ENCODE measurements around the gene FHIT. TPM values are rescaled to one million over a fixed set of nuclear protein-coding genes. Genes with fewer than 3 reads are reported as not detected.
"Not testable (repeated sequence)": the region's sequence is repeated elsewhere in the genome, so short reads cannot be mapped to it uniquely, and the experiment has no call there.

Gene FHIT
- total RNA-seq, 4 donors from 2014 or later: 8.8 to 35.6 (median 12.6) TPM

GRCh38 chr3:61029194-61029593 lies 222.1 kb downstream of the FHIT start:
- DNase-seq (ENCODE audit: low spot score in 2 of 2): no peak
- 54% methylated on average over 5 of the region's 5 CpGs for WGBS
- H3K27me3 ChIP-seq: no peaks in the 10 kb centered on the region

DNA sequence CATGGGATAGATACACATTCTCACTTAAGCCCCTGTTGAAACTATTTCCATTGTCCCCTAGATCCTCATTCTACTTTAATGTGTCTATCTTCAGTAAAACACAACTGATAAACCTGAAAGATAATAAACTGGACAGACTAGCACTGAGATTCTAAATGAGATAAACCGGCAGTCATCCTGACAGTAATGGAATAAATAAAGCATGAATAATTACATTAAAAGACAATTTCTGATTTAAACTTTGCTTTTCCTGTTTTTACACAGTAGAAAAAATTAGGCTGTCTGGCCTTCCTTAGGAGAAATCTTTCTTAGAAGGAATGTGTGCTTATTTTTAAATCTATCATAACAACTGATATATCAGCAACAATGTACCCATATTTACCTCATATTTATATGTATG lies 232.4 kb downstream of the FHIT start:
- Histone ChIP-seq H3K4me3 (no peak overlapping the region), H3K27me3 (no peaks in the 10 kb centered on the region), H3K4me1 (no peaks in the 10 kb centered on the region), H3K36me3 (no peaks in the 10 kb centered on the region), H3K27ac (no peak overlapping the region), H3K9me3 (peaks cover 3% of the 10 kb centered on the region)
- 46% methylated on average over 1 of the region's 1 CpG for WGBS
- DNase-seq (ENCODE audit: low spot score in 2 of 2): no peak
- no peak for TF ChIP-seq CTCF (IDR thresholded peaks at IDR 0.05)
- no peak for TF ChIP-seq POLR2AphosphoS5 (IDR thresholded peaks at IDR 0.05)
- no peak for TF ChIP-seq POLR2A (IDR thresholded peaks at IDR 0.05)
- no peak for TF ChIP-seq EP300 (IDR thresholded peaks at IDR 0.05)

More at GRCh38 chr3:61029194-61029593, 222.1 kb downstream of the FHIT start:
- H3K27ac ChIP-seq: no peak overlapping the region
- no peaks in the 10 kb centered on the region for H3K36me3 ChIP-seq
- H3K9me3 ChIP-seq: no peaks in the 10 kb centered on the region
- TF ChIP-seq EP300 (IDR thresholded peaks at IDR 0.05): no peak
- H3K4me3 ChIP-seq: no peak overlapping the region
- H3K4me1 ChIP-seq: no peaks in the 10 kb centered on the region

DNA sequence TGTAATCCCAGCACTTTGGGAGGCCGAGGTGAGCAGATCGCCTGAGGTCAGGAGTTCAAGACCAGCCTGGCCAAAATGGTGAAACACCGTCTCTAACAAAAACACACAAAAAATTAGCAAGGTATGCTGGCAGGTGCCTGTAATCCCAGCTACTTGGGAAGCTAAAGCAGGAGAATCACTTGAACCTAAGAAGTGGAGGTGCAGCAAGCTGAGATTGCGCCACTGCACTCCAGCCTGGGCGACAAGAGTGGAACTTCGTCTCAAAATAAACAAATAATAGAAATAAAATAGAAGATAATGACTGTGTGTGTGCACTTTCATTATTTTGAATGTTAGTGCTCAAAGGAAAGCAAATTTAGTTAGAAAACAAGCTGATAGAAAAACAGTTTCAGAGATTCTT lies 234.2 kb downstream of the FHIT start:
- not testable (repeated sequence) for H3K36me3 ChIP-seq; H3K9me3 ChIP-seq; H3K4me3 ChIP-seq; H3K4me1 ChIP-seq; H3K27me3 ChIP-seq; DNase-seq (ENCODE audit: low spot score in 2 of 2); H3K27ac ChIP-seq
- 98% methylated on average over 6 of the region's 6 CpGs for WGBS

- DNase-seq (ENCODE audit: low spot score in 2 of 2): no peak
- no peak for TF ChIP-seq POLR2AphosphoS5 (IDR thresholded peaks at IDR 0.05)
- TF ChIP-seq POLR2A (IDR thresholded peaks at IDR 0.05): no peak
- TF ChIP-seq CTCF (IDR thresholded peaks at IDR 0.05): no peak
- TF ChIP-seq EP300 (IDR thresholded peaks at IDR 0.05): no peak
- Histone ChIP-seq H3K4me1 (no peaks in the 10 kb centered on the region), H3K9me3 (no peaks in the 10 kb centered on the region), H3K27ac (no peak overlapping the region), H3K36me3 (no peaks in the 10 kb centered on the region), H3K4me3 (no peak overlapping the region), H3K27me3 (no peaks in the 10 kb centered on the region)
- WGBS: 90% methylated on average over 1 of the region's 1 CpG
These were observed 235.4 kb downstream of the FHIT start for GRCh38 chr3:61015859-61016258.

DNA sequence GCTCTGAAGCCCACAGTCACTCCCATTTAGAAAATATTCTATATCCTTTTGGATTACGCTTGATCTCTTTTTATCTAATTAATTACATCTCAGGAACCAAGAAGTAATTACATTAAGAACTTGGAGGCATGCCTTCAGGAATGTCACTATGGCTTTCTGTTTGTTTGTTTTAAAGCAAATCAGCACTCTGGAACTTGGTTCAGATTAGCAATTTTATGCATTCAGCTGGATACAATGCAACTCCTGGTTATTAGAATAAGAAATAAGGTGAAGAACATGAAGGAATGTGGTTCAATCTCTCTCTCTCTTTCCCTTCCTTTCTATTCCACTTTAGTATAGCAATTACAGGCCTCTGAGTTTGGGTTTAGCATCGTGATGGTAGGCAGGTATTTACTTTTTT lies 235.8 kb downstream of the FHIT start:
- DNase-seq (ENCODE audit: low spot score in 2 of 2): no peak
- Histone ChIP-seq H3K4me1 (no peaks in the 10 kb centered on the region), H3K27me3 (no peaks in the 10 kb centered on the region), H3K27ac (no peak overlapping the region), H3K4me3 (no peak overlapping the region), H3K9me3 (no peaks in the 10 kb centered on the region), H3K36me3 (no peaks in the 10 kb centered on the region)
- 87% methylated on average over 2 of the region's 2 CpGs for WGBS
- TF ChIP-seq POLR2A (IDR thresholded peaks at IDR 0.05) (no peak), POLR2AphosphoS5 (IDR thresholded peaks at IDR 0.05) (no peak), CTCF (IDR thresholded peaks at IDR 0.05) (no peak), EP300 (IDR thresholded peaks at IDR 0.05) (no peak)

- TF ChIP-seq POLR2AphosphoS5 (IDR thresholded peaks at IDR 0.05): no peak
- TF ChIP-seq EP300 (IDR thresholded peaks at IDR 0.05): no peak
- no peak for TF ChIP-seq POLR2A (IDR thresholded peaks at IDR 0.05)
- TF ChIP-seq CTCF (IDR thresholded peaks at IDR 0.05): no peak
- Histone ChIP-seq H3K4me1 (no peaks in the 10 kb centered on the region), H3K27me3 (no peaks in the 10 kb centered on the region), H3K27ac (no peak overlapping the region), H3K9me3 (no peaks in the 10 kb centered on the region), H3K4me3 (no peak overlapping the region), H3K36me3 (no peaks in the 10 kb centered on the region)
- WGBS: 42% methylated on average over 5 of the region's 5 CpGs
- DNase-seq (ENCODE audit: low spot score in 2 of 2): no peak
These were observed 242.3 kb downstream of the FHIT start for GRCh38 chr3:61008998-61009380.

All from suprapubic skin (tissue), 4 donors.